ENCODE data around the gene DIP2A.

The DIP2A gene

DNA sequence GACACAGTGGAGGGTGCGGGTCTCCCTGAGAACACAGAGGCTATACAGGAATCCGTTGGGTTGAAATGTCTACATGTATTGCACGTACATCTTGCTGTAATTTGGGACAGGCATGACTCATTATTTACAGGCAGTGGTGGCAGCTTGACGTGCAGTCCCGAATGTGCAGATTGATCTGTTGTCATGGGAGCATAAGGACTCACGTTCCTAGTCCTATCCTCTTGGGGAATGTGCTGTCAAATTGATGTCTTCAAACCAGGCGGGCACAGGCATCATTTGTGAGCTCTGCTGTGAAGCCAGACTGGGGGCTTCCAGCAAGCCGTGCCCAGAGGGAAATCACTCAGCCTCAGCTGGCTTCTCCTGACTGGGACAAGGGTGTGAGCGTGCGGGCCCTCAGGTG is 105.7 kb downstream of the DIP2A start:
- TF ChIP-seq CTCF (IDR thresholded peaks at IDR 0.05; ENCODE audit: insufficient read depth, low read length, poor library complexity, severe bottlenecking) (no peak), EZH2phosphoT487 (conservative IDR thresholded peaks at IDR 0.05; ENCODE audit: low read length) (no peak)
- Histone ChIP-seq H3F3A (ENCODE audit: insufficient read depth) (no peaks in the 10 kb centered on the region), H3K9me3 (ENCODE audit: insufficient read depth, low read length) (no peaks in the 10 kb centered on the region), H3K79me2 (ENCODE audit: insufficient read depth, low read length) (no peaks in the 10 kb centered on the region), H3K4me3 (ENCODE audit: insufficient read depth, low read length, poor library complexity, severe bottlenecking) (no peak overlapping the region), H4K20me1 (ENCODE audit: low read depth, low read length) (no peaks in the 10 kb centered on the region), H2AFZ (ENCODE audit: low read depth, low read length, severe bottlenecking) (no peak overlapping the region), H3K9ac (ENCODE audit: low read length) (no peak overlapping the region), H3K4me2 (ENCODE audit: low read depth, low read length, poor library complexity, severe bottlenecking) (no peak overlapping the region), H3K27ac (ENCODE audit: low read depth, low read length) (no peak overlapping the region), H3K36me3 (ENCODE audit: low read length) (no peaks in the 10 kb centered on the region), H3K9me2 (replicated peaks; ENCODE audit: insufficient read depth, low read length) (no peaks in the 10 kb centered on the region), H3K27me3 (ENCODE audit: low read length) (no peaks in the 10 kb centered on the region)

DNA sequence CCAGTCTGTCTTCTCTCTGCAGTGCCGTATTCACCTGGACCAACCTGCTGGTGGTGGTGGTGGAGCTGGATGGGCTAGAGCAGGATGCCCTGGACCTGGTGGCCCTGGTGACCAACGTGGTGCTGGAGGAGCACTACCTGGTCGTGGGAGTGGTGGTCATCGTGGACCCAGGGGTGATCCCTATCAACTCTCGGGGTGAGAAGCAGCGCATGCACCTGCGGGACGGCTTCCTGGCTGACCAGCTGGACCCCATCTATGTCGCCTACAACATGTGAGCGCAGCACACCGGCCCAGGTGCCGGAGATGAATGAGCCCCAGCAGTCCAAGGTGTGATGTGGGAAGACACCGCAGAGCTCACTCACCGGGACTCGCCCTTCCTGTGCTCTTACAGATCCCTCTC is 108.7 kb downstream of the DIP2A start:
- Histone ChIP-seq H3K9me3 (ENCODE audit: insufficient read depth, low read length) (no peaks in the 10 kb centered on the region), H3F3A (ENCODE audit: insufficient read depth) (no peaks in the 10 kb centered on the region), H4K20me1 (ENCODE audit: low read depth, low read length) (no peaks in the 10 kb centered on the region), H3K4me2 (ENCODE audit: low read depth, low read length, poor library complexity, severe bottlenecking) (no peak overlapping the region), H3K79me2 (ENCODE audit: insufficient read depth, low read length) (no peaks in the 10 kb centered on the region), H3K27me3 (ENCODE audit: low read length) (no peaks in the 10 kb centered on the region), H3K9ac (ENCODE audit: low read length) (no peak overlapping the region), H3K36me3 (ENCODE audit: low read length) (0 out of 2 replicates have a peak, but pooled peaks cover 5% of the 10 kb centered on the region), H2AFZ (ENCODE audit: low read depth, low read length, severe bottlenecking) (no peak overlapping the region), H3K4me3 (ENCODE audit: insufficient read depth, low read length, poor library complexity, severe bottlenecking) (no peak overlapping the region), H3K27ac (ENCODE audit: low read depth, low read length) (no peak overlapping the region), H3K9me2 (replicated peaks; ENCODE audit: insufficient read depth, low read length) (no peaks in the 10 kb centered on the region)
- no peak for TF ChIP-seq CTCF (IDR thresholded peaks at IDR 0.05; ENCODE audit: insufficient read depth, low read length, poor library complexity, severe bottlenecking)
- TF ChIP-seq EZH2phosphoT487 (conservative IDR thresholded peaks at IDR 0.05; ENCODE audit: low read length) = no peak

DNA sequence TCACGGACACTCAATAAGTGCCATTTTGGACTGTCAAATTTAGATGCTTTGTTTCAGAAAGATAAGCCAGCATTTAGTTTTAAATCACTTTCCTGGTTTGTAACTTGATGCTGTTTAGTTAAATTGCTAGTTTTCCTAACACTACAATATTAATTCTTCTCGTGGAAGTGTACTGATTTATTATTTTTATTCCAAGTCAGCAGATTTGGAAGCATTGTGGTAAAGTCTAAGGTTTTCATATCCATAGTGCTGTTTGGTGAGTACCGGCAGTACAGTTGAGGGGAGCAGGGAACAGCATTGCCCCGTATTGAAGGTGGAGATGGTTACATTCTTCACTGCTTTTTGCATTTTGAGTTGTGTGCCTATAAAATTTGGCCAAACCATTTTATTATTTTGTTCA is 109.9 kb downstream of the DIP2A start:
- no peaks in the 10 kb centered on the region for H3K79me2 ChIP-seq (ENCODE audit: insufficient read depth, low read length)
- no peak overlapping the region for H3K4me3 ChIP-seq (ENCODE audit: insufficient read depth, low read length, poor library complexity, severe bottlenecking)
- no peaks in the 10 kb centered on the region for H3K9me3 ChIP-seq (ENCODE audit: insufficient read depth, low read length)
- H3K36me3 ChIP-seq (ENCODE audit: low read length) = peaks cover 9% of the 10 kb centered on the region; the same call in 1 of the 2 replicates
- H3K9ac ChIP-seq (ENCODE audit: low read length) = no peak overlapping the region
- no peak overlapping the region for H3K27ac ChIP-seq (ENCODE audit: low read depth, low read length)
- no peaks in the 10 kb centered on the region for H3K27me3 ChIP-seq (ENCODE audit: low read length)
- H2AFZ ChIP-seq (ENCODE audit: low read depth, low read length, severe bottlenecking) = no peak overlapping the region
- TF ChIP-seq CTCF (IDR thresholded peaks at IDR 0.05; ENCODE audit: insufficient read depth, low read length, poor library complexity, severe bottlenecking) (no peak), EZH2phosphoT487 (conservative IDR thresholded peaks at IDR 0.05; ENCODE audit: low read length) (no peak)
- H3K9me2 ChIP-seq (replicated peaks; ENCODE audit: insufficient read depth, low read length) = no peaks in the 10 kb centered on the region
- no peaks in the 10 kb centered on the region for H3F3A ChIP-seq (ENCODE audit: insufficient read depth)
- H4K20me1 ChIP-seq (ENCODE audit: low read depth, low read length) = no peaks in the 10 kb centered on the region
- H3K4me2 ChIP-seq (ENCODE audit: low read depth, low read length, poor library complexity, severe bottlenecking) = no peak overlapping the region

Measured in SU-DHL-6 (cell line).